HCT116 (cell line): ENCODE results near the gene ADARB2. TPM values are rescaled to one million over a fixed set of nuclear protein-coding genes. Genes with fewer than 3 reads are reported as not detected.

ENCODE experiments used
- ATAC-seq: fragments of 200-7000 bp; cut with Tn5 transposase; 2 replicates; pipeline ENCODE4 v1.9.1; 2020; ENCODE audit warnings: mild to moderate bottlenecking, moderate library complexity
- BruUV-seq: library from RNA; stranded (reverse); fragments of 400-500 nt; replicated peaks from 2 replicates; lab custom pipeline; 2021; lab: Mats Ljungman, UMichigan
- CTCF ChIA-PET: fragments of 300-600 bp; sonication (Branson Sonifier 250); formaldehyde crosslinking; loops from one replicate; lab custom pipeline; 2021; ENCODE audit warnings: antibody characterized with exemption; lab: Charles Lee
- POLR2A ChIA-PET: fragments of 300-600, 350-600 bp; sonication (Branson Sonifier 250); formaldehyde crosslinking; loops from one replicate; lab custom pipeline; 2021; ENCODE audit warnings: antibody characterized with exemption; lab: Charles Lee
- RAD21 ChIA-PET, 2 experiments: fragments of 300-600 bp; sonication (Branson Sonifier 250); formaldehyde crosslinking; loops; one replicate each; lab custom pipeline; 2023; ENCODE audit warnings: low total read pairs in 2 of 2; ENCODE audit not compliant: uncharacterized antibody in 2 of 2, unreplicated experiment in 2 of 2, low non-redundant PET in 1 of 2; lab: Charles Lee
- DNase-seq: peaks from one replicate; pipeline ENCODE4 v3.0.0-alpha.2; 2010; ENCODE audit warnings: low read depth, low spot score
- H2AFZ ChIP-seq: fragments of 200-600 bp; shearing (Covaris generic), sonication (generic); 2 replicates; pipeline ENCODE4 v1.6.1; 2017; ENCODE audit warnings: low read depth, mixed run types, mixed read lengths, antibody characterized with exemption, low read length; ENCODE audit not compliant: poor library complexity, severe bottlenecking
- H3K27ac ChIP-seq: 2 replicates; pipeline ENCODE4 v1.5.1; 2012; ENCODE audit warnings: low read depth, low read length
- H3K27me3 ChIP-seq: fragments of 200-600 bp; sonication (generic); 2 replicates; pipeline ENCODE4 v1.6.1; 2016; ENCODE audit warnings: mixed run types, low read length, mixed read lengths; ENCODE audit not compliant: insufficient read depth
- H3K36me3 ChIP-seq, 2 experiments: fragments of 200-500 bp in 1 of 2; fragments of 200-600 bp in 1 of 2; sonication (Bioruptor generic) in 1 of 2; sonication (generic) in 1 of 2; 2 replicates each; pipeline versions ENCODE4 v1.5.1 to v1.6.1; 2014 to 2016; ENCODE audit warnings: low read length in 2 of 2, inconsistent platforms in 1 of 2, mixed read lengths in 1 of 2, mixed run types in 1 of 2; ENCODE audit not compliant: insufficient read depth in 2 of 2, control insufficient read depth in 1 of 2
- H3K4me1 ChIP-seq, 2 experiments: fragments of 200-600 bp in 1 of 2; sonication (generic) in 1 of 2; 2 replicates each; pipeline versions ENCODE4 v1.5.1 to v1.6.1; 2012 to 2017; ENCODE audit warnings: low read length in 2 of 2, inconsistent platforms in 1 of 2, mild to moderate bottlenecking in 1 of 2, mixed read lengths in 1 of 2, mixed run types in 1 of 2, moderate library complexity in 1 of 2; ENCODE audit not compliant: insufficient read depth in 2 of 2, control insufficient read depth in 1 of 2
- H3K4me2 ChIP-seq: fragments of 200-600 bp; sonication (generic); 2 replicates; pipeline ENCODE4 v1.6.1; 2017; ENCODE audit warnings: mixed run types, low read length, mixed read lengths
- H3K4me3 ChIP-seq, 2 experiments: fragments of 200-600 bp in 1 of 2; sonication (generic) in 1 of 2; replicated peaks in 1 of 2; 2 replicates each; pipeline ENCODE4 v1.5.1; 2011 to 2016; ENCODE audit warnings: low read length in 2 of 2, control low read depth in 1 of 2, low read depth in 1 of 2, mild to moderate bottlenecking in 1 of 2, mixed read lengths in 1 of 2, mixed run types in 1 of 2
- H3K79me2 ChIP-seq: fragments of 200-600 bp; sonication (generic); 2 replicates; pipeline ENCODE4 v1.6.1; 2017; ENCODE audit warnings: mild to moderate bottlenecking, mixed run types, low read length, moderate library complexity, mixed read lengths; ENCODE audit not compliant: insufficient read depth
- H3K9ac ChIP-seq: fragments of 200-600 bp; sonication (generic); 2 replicates; pipeline ENCODE4 v1.6.1; 2016; ENCODE audit warnings: low read length, mixed read lengths
- H3K9me2 ChIP-seq: fragments of 200-600 bp; sonication (generic), shearing (Covaris generic); 2 replicates; pipeline ENCODE4 v1.6.1; 2017; ENCODE audit warnings: mixed run types, mild to moderate bottlenecking, moderate library complexity; ENCODE audit not compliant: insufficient read depth
- H3K9me3 ChIP-seq, 2 experiments: fragments of 200-500 bp in 1 of 2; fragments of 200-600 bp in 1 of 2; sonication (Bioruptor generic) in 1 of 2; sonication (generic) in 1 of 2; 2 replicates each; pipeline ENCODE4 v1.6.1; 2014 to 2017; ENCODE audit warnings: low read length in 2 of 2, mixed read lengths in 2 of 2, inconsistent platforms in 1 of 2, low read depth in 1 of 2, mild to moderate bottlenecking in 1 of 2, mixed run types in 1 of 2, moderate library complexity in 1 of 2; ENCODE audit not compliant: control insufficient read depth in 1 of 2, insufficient read depth in 1 of 2
- H4K20me1 ChIP-seq: fragments of 200-600 bp; sonication (generic), shearing (Covaris generic); 2 replicates; pipeline ENCODE4 v1.6.1; 2017; ENCODE audit warnings: mixed run types, mild to moderate bottlenecking, moderate library complexity; ENCODE audit not compliant: insufficient read depth
- CBX3 ChIP-seq: IDR thresholded peaks from 2 replicates; pipeline ENCODE4 v1.6.1; 2012; ENCODE audit warnings: low read depth
- CEBPB ChIP-seq: IDR thresholded peaks from 2 replicates; pipeline ENCODE4 v1.6.1; 2012; ENCODE audit warnings: low read depth
- EGR1 ChIP-seq: IDR thresholded peaks from 2 replicates; pipeline ENCODE4 v1.6.1; 2012; ENCODE audit warnings: low read depth
- ELF1 ChIP-seq: IDR thresholded peaks from 2 replicates; pipeline ENCODE4 v1.6.1; 2012; ENCODE audit warnings: low read depth, borderline replicate concordance
- EZH2 ChIP-seq: fragments of 200-600 bp; sonication (generic); IDR thresholded peaks from 2 replicates; pipeline ENCODE4 v1.6.1; 2017; ENCODE audit warnings: antibody characterized with exemption, mixed run types
- EZH2phosphoT487 ChIP-seq: fragments of 200-600 bp; IDR thresholded peaks from 2 replicates; pipeline ENCODE4 v1.6.1; 2018; ENCODE audit warnings: antibody characterized with exemption, borderline replicate concordance
- FOSL1 ChIP-seq: IDR thresholded peaks from 2 replicates; pipeline ENCODE4 v1.6.1; 2012; ENCODE audit warnings: low read depth
- JUND ChIP-seq: IDR thresholded peaks from 2 replicates; pipeline ENCODE4 v1.6.1; 2012
- POLR2A ChIP-seq: IDR thresholded peaks from 2 replicates; pipeline ENCODE4 v1.7.0; 2011; ENCODE audit warnings: borderline replicate concordance; ENCODE audit not compliant: insufficient read depth, insufficient read length; ENCODE audit errors: extremely low read depth
- POLR2AphosphoS5 ChIP-seq: IDR thresholded peaks from 2 replicates; pipeline ENCODE4 v1.6.1; 2011; ENCODE audit warnings: mild to moderate bottlenecking, low read depth, low read length, moderate library complexity
- RAD21 ChIP-seq: IDR thresholded peaks from 2 replicates; pipeline ENCODE4 v1.6.1; 2012; ENCODE audit warnings: low read depth, mild to moderate bottlenecking
- SRF ChIP-seq: IDR thresholded peaks from 2 replicates; pipeline ENCODE4 v1.6.1; 2012; ENCODE audit warnings: low read depth
- TCF7L2 ChIP-seq: IDR thresholded peaks from 2 replicates; pipeline ENCODE4 v1.7.0; 2011; ENCODE audit warnings: borderline replicate concordance, inconsistent platforms; ENCODE audit not compliant: insufficient read depth, insufficient read length; ENCODE audit errors: extremely low read depth
- ZFX ChIP-seq: fragments of 450-650 bp; IDR thresholded peaks from 2 replicates; pipeline ENCODE4 v1.6.1; 2017
- ZNF274 ChIP-seq: fragments of 200-500 bp; sonication (Bioruptor generic); IDR thresholded peaks from 2 replicates; pipeline ENCODE4 v1.6.1; 2014; ENCODE audit warnings: mild to moderate bottlenecking, low read depth, low read length, inconsistent platforms
- intact Hi-C: fragments of 100-400 bp; cut with micrococcal nuclease; formaldehyde crosslinking; loops from 2 replicates; pipeline ENCODE4 v1.10.0; 2022
- total RNA-seq: library from RNA; stranded (reverse); gene quantifications from one replicate; pipeline ENCODE4 v1.2.1, GENCODE V29; 2021; ENCODE audit not compliant: unreplicated experiment
- TF ChIP-seq, protein P1 (sequence below), 3 experiments: fragments of 200-600 bp in 1 of 3; sonication (generic) in 1 of 3; IDR thresholded peaks in 2 of 3; conservative IDR thresholded peaks in 1 of 3; 2 replicates each; pipeline ENCODE4 v1.5.1; 2012 to 2017; ENCODE audit warnings: low read depth in 2 of 3, low read length in 2 of 3, antibody characterized with exemption in 1 of 3, borderline replicate concordance in 1 of 3, control low read depth in 1 of 3, mild to moderate bottlenecking in 1 of 3, mixed read lengths in 1 of 3, mixed run types in 1 of 3, moderate library complexity in 1 of 3; ENCODE audit not compliant: insufficient read depth in 1 of 3
- TF ChIP-seq, protein P2 (sequence below): IDR thresholded peaks from 2 replicates; pipeline ENCODE4 v1.6.1; 2012
- TF ChIP-seq, protein P3 (sequence below): IDR thresholded peaks from 2 replicates; pipeline ENCODE4 v1.6.1; 2011; ENCODE audit warnings: mild to moderate bottlenecking, low read length, moderate library complexity; ENCODE audit not compliant: insufficient replicate concordance; ENCODE audit errors: extremely low read depth

The ADARB2 gene
- total RNA-seq, 1 experiment from 2014 or later, result not detected

GRCh38 chr10:1509011-1509530 lies 228.3 kb downstream of the ADARB2 start:
- Histone ChIP-seq H3K36me3 (no peaks in the 10 kb centered on the region), H3K79me2 (no peaks in the 10 kb centered on the region), H3K4me1 (no peaks in the 10 kb centered on the region), H3K9me3 (no peaks in the 10 kb centered on the region), H2AFZ (no peak overlapping the region), H3K27ac (no peak overlapping the region), H3K4me3 (no peak overlapping the region), H3K4me2 (no peak overlapping the region), H3K27me3 (no peaks in the 10 kb centered on the region), H3K9me2 (no peaks in the 10 kb centered on the region), H4K20me1 (no peaks in the 10 kb centered on the region; the same call in 1 of the 2 replicates), H3K9ac (no peak overlapping the region)
- RAD21 ChIA-PET, result no interaction called here
- TF ChIP-seq ELF1, result no peak
- TF ChIP-seq EZH2phosphoT487, result no peak
- TF ChIP-seq EZH2, result no peak
- TF ChIP-seq, protein P1, sequence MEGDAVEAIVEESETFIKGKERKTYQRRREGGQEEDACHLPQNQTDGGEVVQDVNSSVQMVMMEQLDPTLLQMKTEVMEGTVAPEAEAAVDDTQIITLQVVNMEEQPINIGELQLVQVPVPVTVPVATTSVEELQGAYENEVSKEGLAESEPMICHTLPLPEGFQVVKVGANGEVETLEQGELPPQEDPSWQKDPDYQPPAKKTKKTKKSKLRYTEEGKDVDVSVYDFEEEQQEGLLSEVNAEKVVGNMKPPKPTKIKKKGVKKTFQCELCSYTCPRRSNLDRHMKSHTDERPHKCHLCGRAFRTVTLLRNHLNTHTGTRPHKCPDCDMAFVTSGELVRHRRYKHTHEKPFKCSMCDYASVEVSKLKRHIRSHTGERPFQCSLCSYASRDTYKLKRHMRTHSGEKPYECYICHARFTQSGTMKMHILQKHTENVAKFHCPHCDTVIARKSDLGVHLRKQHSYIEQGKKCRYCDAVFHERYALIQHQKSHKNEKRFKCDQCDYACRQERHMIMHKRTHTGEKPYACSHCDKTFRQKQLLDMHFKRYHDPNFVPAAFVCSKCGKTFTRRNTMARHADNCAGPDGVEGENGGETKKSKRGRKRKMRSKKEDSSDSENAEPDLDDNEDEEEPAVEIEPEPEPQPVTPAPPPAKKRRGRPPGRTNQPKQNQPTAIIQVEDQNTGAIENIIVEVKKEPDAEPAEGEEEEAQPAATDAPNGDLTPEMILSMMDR (IDR thresholded peaks at IDR 0.05 in 2 of 3, conservative IDR thresholded peaks at IDR 0.05 in 1 of 3; ENCODE audit: borderline replicate concordance in 1 of 3, insufficient read depth in 1 of 3, low read depth in 2 of 3, low read length in 2 of 3), result no peak
- no peak for TF ChIP-seq CBX3
- no peak for TF ChIP-seq POLR2AphosphoS5
- TF ChIP-seq ZNF274, result no peak
- no peak for TF ChIP-seq POLR2A
- TF ChIP-seq, protein P2, sequence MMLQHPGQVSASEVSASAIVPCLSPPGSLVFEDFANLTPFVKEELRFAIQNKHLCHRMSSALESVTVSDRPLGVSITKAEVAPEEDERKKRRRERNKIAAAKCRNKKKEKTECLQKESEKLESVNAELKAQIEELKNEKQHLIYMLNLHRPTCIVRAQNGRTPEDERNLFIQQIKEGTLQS, result no peak
- no peak for TF ChIP-seq EGR1
- TF ChIP-seq, protein P3, sequence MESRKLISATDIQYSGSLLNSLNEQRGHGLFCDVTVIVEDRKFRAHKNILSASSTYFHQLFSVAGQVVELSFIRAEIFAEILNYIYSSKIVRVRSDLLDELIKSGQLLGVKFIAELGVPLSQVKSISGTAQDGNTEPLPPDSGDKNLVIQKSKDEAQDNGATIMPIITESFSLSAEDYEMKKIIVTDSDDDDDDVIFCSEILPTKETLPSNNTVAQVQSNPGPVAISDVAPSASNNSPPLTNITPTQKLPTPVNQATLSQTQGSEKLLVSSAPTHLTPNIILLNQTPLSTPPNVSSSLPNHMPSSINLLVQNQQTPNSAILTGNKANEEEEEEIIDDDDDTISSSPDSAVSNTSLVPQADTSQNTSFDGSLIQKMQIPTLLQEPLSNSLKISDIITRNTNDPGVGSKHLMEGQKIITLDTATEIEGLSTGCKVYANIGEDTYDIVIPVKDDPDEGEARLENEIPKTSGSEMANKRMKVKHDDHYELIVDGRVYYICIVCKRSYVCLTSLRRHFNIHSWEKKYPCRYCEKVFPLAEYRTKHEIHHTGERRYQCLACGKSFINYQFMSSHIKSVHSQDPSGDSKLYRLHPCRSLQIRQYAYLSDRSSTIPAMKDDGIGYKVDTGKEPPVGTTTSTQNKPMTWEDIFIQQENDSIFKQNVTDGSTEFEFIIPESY, result no peak
- TF ChIP-seq CEBPB, result no peak
- no peak for TF ChIP-seq JUND
- no peak for TF ChIP-seq FOSL1
- TF ChIP-seq SRF, result no peak
- TF ChIP-seq TCF7L2, result no peak
- no peak for TF ChIP-seq ZFX
- TF ChIP-seq RAD21, result no peak
- no peak for DNase-seq
- POLR2A ChIA-PET, result no interaction called here
- CTCF ChIA-PET, result no interaction called here
- ATAC-seq, result no peak
- intact Hi-C loops, result no loop called here
- no TSS peak for BruUV-seq
